Anterior cingulate cortex (tissue), 58 donors: Measurements from ENCODE around the gene RGS3.
"Not testable (repeated sequence)": the region's sequence is repeated elsewhere in the genome, so short reads cannot be mapped to it uniquely, and the experiment has no call there.

ENCODE experiments used
- DNase-seq, 58 donors: peaks; one replicate each; lab custom pipeline; 2025; lab: John Stamatoyannopoulos, UW

Gene RGS3

GRCh38 chr9:113541019-113541900 lies 77.7 kb downstream of the RGS3 start:
- peak in 31 of 58 donors; percentile 15 to 77 (median 39) for DNase-seq

GRCh38 chr9:113542006-113542405 lies 78.5 kb downstream of the RGS3 start:
- no peak for DNase-seq

GRCh38 chr9:113542741-113543140 lies 79.2 kb downstream of the RGS3 start:
- DNase-seq, result no peak

GRCh38 chr9:113543296-113543981 lies 79.9 kb downstream of the RGS3 start:
- peak in 5 of 58 donors; percentile 15 to 69 (median 30) for DNase-seq

GRCh38 chr9:113543982-113544303 lies 80.4 kb downstream of the RGS3 start:
- DNase-seq, result peak in 2 of 58 donors; percentile 14 to 28

GRCh38 chr9:113545068-113545467 lies 81.5 kb downstream of the RGS3 start:
- DNase-seq, result no peak

- DNase-seq, result no peak
Measured at GRCh38 chr9:113546566-113546965, 83.0 kb downstream of the RGS3 start.

GRCh38 chr9:113547501-113547900 lies 84.0 kb downstream of the RGS3 start:
- no peak for DNase-seq

- DNase-seq, result peak in 29 of 58 donors; percentile 16 to 67 (median 39)
Measured at GRCh38 chr9:113548221-113549041, 84.9 kb downstream of the RGS3 start.

- not testable (repeated sequence) for DNase-seq
Measured at GRCh38 chr9:113549892-113550291, 86.4 kb downstream of the RGS3 start.

- no peak for DNase-seq
Measured at GRCh38 chr9:113556877-113557593, 93.5 kb downstream of the RGS3 start.

- DNase-seq, result peak in 16 of 58 donors; percentile 18 to 82 (median 34)
Measured at GRCh38 chr9:113558632-113559502, 95.3 kb downstream of the RGS3 start.

GRCh38 chr9:113559834-113560800 lies 96.6 kb downstream of the RGS3 start:
- DNase-seq, result no peak

- peak in 3 of 58 donors; percentile 15 to 21 (median 17) for DNase-seq
Measured at GRCh38 chr9:113562653-113563381, 99.3 kb downstream of the RGS3 start.

GRCh38 chr9:113563826-113564497 lies 100.4 kb downstream of the RGS3 start:
- no peak for DNase-seq

- peak in 44 of 58 donors; percentile 17 to 83 (median 48) for DNase-seq
Measured at GRCh38 chr9:113564498-113565237, 101.1 kb downstream of the RGS3 start.
